Left ventricle myocardium superior (tissue), 1 donor: ENCODE data around the gene RFX8. TPM values are rescaled to one million over a fixed set of nuclear protein-coding genes. Genes with fewer than 3 reads are reported as not detected.

Source experiments
- ATAC-seq: fragments of 200-7000 bp; cut with Tn5 transposase; one replicate; pipeline ENCODE4 v1.9.1; 2020; ENCODE audit warnings: mild to moderate bottlenecking, moderate library complexity
- DNase-seq: peaks from one replicate; pipeline ENCODE4 v3.0.0-alpha.2; 2020
- intact Hi-C: fragments of 100-400 bp; cut with micrococcal nuclease; formaldehyde crosslinking; loops from one replicate; pipeline ENCODE4 v1.11.0; 2022
- total RNA-seq: library from RNA; stranded (reverse); fragmentation: NEBNext Ultra II Directional; extraction: Animal tissue kit (Norgen Biotek cat#: 25700); gene quantifications from one replicate; pipeline ENCODE4 v1.2.1, GENCODE V29; 2021
- donor health status: DM: no; HTN: yes; CAD: no; lungs with severe emphysema.

RFX8 gene
- total RNA-seq, 1 donor from 2014 or later: not detected

DNA sequence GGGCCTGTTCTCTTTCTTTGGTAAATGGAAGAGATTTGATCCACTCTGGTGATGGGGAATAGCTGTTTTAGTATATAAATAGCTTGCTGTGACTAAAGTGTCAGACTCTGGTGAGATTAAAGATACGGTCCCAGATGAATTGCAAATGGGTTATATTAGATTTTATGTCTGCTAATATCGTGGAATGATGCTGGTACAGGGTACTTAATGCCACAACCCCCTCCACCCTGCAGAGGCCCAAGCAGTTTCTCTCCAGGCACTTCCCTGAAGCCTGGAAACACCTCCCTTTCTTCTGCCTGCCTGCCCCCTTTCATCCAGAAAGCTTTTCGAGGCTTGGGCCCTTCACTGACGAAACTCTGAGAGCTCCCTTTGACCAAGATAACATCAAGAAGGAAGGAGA is 21.4 kb upstream of the RFX8 start:
- ATAC-seq: no peak
- no peak for DNase-seq
- intact Hi-C loops: no loop called here

DNA sequence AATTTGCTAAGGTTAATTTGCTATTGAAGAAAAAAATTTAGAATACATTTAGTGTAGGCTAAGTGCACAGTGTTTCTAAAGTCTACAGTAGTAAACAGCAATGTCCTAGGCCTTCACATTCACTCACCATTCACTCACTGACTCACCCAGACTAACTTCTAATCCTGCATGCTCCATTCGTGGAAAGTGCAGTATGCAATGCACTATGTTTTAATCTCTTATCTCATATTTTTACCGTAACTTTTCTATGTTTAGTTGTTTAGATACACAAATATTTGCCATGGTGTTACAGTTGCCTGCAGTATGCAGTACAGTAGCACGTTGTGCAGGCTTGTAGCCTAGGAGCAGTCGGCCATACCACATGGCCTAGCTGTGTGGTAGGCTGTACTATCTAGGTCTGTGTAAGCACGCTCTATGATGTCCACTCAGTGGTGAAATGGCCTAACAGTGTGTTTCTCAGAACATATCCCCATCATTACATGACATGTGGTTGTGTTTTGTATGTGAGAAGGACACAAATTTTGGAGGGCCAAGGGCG is 18.1 kb upstream of the RFX8 start:
- DNase-seq: no peak
- intact Hi-C loops: no loop called here
- no peak for ATAC-seq

DNA sequence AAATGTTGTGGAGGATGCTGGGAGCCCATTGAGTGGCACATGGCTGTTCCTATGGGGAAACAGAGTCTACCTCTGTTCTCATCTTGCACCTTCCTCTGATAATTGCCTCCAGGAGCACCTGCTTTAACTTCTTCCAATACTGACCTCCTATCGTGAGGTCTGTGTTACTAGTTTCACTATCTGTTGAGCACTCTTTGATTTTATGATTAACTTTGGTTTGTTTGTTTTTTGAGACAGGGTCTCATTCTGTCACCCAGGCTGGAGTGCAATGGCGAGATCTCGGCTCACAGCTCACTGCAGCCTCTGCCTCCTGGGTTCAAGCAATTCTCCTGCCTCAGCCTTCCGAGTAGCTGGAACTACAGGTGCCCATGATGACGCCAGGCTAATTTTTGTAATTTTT is 12.1 kb upstream of the RFX8 start:
- intact Hi-C loops: no loop called here
- no peak for ATAC-seq
- no peak for DNase-seq

DNA sequence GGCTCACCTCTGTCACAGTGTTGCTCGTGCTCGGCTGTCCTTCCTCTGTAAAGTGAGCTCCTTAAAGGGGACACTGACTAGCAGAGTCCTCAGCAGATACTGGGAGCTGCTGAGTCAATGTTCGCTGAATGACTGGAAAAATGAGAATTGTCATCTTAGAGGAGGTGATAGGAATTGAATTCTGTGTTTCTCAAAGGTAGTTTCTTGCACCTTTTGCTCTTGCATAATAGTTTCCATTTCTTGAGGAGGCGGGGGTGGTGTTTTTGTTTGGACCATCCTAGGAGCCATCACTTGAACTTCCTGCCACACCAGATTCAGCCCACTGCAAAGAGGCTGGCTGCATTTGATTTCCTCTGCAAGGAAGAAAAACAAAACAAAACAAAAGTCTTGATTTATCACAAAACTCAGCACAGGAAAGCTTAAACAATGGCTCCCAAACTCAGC is 11.4 kb upstream of the RFX8 start:
- ATAC-seq: no peak
- intact Hi-C loops: no loop called here
- no peak for DNase-seq

DNA sequence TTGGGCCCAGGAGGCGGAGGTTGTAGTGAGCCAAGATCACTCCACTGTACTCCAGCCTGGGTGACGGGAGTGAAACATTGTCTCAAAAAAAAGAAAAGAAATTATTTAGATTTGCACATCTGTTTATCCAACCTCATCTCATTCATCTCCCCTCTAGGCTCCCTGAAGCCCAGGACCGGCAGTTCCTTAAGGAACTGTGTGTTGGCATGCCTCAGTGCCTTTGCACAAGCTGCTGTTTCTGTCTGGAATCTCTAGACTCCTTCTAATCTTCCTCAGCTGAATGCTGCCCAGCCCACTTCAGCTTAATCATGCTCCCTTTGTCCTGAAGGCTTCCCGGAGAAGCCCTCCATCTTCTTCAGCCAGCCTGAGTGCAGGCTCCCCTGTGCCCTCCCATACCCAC is 10.9 kb upstream of the RFX8 start:
- DNase-seq (no peak), ATAC-seq (no peak)
- intact Hi-C loops: no loop called here

DNA sequence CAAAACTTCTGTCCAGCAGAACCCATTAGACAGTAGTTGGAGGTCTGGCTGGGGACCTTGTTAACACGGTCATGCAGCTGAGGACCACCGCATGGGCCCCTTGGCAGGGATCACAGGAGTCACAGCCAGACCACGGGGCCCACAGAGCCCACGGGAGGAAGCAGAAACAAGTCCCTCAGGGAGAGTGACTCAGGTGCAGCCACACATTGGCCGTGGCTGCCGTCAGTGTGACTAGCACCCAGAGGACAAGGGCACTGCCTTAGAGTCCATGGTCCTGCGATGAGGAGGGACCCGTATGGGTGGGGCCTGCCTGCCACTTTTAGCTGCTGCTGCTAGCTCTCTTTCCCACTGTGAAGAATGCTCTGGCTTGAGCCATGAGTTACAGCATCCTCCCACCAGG is 5.9 kb upstream of the RFX8 start:
- DNase-seq (no peak), ATAC-seq (no peak)
- intact Hi-C loops: no loop called here

DNA sequence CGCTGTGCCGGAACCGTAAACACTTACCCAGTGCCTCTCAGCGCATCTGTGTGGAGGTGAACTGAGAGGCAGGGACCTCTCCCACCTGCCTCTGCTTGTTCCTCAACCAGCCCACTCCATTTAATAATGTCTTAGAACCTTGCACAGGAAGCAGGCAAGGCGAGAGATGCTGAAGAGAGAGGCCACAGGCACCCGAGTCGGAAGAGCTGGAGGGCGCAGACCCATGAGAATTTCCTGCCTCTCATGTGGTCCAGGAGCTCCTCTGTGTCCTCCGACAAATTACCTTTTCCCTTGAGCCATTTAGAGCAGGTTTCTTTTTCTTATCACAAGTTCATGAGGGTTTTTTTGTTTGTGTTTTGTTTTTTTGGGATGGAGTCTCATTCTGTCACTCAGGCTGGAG is 4.9 kb upstream of the RFX8 start:
- DNase-seq: no peak
- no peak for ATAC-seq
- intact Hi-C loops: no loop called here

DNA sequence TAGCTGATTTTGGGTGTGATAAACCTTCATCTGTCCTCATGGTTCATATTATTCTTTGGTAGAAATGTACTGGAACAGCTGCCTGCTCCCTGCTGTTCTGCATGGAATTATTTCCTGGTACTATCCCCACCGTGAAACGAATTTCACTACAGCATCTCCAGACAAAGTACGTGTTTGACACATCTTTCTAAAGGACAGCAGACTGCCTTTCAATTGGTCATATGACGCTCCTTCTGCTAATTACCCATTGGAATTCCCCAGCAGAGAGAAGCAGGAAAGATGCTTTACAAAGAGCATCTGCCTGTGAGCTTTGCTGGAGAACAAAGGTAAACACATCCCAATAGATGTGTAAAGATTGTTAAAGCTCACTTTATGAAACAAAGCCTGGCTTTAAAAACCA is 4.4 kb upstream of the RFX8 start:
- ATAC-seq: no peak
- intact Hi-C loops: no loop called here

DNA sequence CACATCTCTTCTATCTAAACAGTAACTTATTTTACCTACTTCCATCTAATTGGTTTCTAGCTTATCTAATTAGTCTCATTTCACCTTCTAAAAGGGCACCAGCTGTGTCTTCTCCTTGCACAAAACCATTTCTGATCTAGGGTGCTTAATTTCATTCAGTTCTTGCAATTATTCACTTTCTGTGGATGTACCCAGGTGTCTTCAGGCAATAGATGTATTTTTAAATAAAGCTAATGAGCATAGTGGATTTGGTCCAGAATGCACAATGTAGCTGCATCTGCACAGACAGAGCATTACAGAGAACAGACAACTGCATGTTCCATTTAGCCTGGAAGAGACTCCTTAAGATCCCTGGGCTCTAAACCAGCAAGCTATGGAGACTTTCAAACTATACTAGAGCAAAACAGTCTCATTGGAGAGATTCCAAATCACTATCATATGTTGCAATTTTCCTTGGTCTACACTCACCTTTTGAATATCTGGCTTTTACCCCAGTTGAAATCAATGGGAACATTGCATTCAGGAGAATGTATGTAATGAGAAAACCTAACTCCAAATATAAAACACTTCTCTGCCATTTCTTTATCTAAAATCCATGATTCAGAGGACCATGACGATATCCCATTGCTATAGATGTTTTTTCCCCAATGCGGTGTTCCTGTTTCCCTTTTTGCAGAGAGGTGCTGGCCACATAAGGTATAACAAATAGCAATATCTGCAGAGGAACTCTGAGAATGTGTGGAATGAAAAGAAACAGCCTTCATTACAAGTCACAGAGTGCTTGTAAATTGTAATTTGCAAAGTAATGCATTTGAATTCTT is 3.5 kb upstream of the RFX8 start:
- DNase-seq: no peak
- ATAC-seq: no peak
- intact Hi-C loops: no loop called here

More for the DNA sequence above, 4.4 kb upstream of the RFX8 start:
- DNase-seq: no peak

DNA sequence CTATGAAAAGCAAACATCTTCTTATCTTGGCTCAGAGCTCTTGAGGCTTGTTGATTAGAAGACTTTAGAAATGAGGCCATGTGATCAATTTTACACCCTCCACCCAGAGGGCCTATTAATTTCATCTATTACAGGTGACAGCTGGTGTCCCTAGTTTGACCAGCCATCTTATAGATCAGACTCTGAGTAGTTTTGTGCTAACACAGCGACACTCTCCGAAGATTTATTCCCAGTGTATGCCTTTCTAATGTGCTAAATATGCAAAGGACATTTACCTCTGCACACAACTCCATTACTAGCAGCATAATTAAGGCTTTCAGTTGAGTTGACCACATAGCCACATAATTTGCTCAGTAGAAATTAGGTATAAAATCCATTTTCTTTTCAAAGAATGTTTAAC is 2.6 kb upstream of the RFX8 start:
- ATAC-seq: no peak
- intact Hi-C loops: no loop called here
- DNase-seq: no peak

DNA sequence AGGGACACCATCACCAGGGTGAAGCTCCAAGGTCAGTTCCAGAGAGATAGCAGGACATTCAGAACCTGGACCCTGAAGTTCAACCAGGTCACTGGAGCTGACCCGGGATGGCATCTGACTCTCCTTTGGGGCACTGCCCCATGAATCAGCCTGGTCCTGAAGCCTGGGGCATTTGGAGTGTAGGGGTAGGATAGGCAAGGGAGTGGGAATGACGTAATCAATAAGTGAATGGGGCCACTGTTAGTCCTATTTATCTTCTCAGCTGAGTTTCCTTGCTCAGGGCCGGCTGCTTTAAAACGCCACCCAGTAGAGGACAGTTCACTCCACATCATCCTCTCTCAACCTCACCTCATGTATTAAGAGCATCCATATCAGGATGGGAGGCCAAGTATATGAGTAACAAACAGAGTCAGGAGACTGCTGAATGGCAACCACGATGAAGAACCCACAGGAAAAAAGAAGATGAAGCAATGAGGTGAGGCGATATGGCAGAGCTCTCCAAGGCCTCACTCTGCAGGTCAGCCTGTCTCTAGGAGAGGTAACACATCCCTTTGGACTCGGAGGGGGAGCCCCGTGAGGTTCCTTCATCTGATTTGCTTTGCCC is 1.8 kb upstream of the RFX8 start:
- intact Hi-C loops: no loop called here
- DNase-seq (no peak), ATAC-seq (no peak)

DNA sequence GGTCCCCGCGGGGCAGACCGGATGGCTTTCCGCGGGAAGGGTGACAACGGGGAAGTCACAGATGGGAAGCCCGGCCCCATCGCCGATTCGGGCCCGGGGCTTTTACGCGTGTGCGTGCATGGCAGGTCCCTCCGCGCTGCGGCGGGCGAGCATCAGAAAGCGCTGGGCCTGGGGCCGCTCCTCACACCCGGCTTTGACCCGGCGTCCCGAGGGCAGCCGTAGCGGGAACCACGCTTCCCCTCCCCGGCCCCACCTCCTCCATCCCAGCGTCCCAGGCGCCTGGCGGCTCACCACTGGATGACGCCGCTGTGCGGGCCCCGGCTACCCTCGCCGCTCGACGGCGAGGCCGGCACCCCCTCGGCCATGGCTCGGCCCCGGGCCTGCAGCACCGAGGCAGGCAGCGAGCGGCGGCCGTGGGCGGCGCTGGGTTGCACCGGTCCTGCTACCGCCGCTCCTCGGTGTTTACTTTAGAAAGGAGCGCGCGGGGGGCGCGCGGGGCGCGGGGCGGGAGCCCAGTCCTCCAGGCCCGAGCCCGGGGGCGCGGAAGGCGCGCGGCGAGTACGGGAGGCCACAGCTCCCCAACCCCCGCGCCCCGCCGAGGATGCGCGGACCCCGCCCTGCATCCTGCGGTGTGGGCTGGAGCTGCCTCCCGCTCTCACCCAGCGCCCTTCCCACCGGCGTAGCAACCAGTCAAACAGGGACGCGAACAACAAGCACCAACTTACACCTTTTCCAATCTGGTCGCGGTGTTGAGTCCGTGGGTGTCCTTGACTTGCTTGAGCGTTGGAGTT is 806 bp downstream of the RFX8 start:
- peak; percentile 94 for ATAC-seq
- intact Hi-C loops: no loop called here
- peak; percentile 76 for DNase-seq

DNA sequence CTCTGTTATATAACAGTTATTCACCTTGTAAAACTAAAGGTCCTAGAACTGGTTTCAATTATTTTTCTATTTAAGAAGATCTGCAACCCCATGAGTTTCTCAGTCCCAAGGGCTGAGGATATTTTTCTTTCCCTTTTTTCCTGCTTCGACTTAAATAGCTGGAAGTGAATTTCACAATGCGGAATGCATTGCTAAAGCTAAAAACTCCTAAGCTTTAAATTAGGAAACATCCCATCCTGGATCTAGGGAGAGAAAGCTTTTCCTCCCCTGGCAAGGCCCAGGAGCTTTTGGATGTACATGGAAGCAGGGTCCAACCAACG is 1.4 kb downstream of the RFX8 start:
- ATAC-seq (no peak), DNase-seq (no peak)
- intact Hi-C loops: no loop called here

DNA sequence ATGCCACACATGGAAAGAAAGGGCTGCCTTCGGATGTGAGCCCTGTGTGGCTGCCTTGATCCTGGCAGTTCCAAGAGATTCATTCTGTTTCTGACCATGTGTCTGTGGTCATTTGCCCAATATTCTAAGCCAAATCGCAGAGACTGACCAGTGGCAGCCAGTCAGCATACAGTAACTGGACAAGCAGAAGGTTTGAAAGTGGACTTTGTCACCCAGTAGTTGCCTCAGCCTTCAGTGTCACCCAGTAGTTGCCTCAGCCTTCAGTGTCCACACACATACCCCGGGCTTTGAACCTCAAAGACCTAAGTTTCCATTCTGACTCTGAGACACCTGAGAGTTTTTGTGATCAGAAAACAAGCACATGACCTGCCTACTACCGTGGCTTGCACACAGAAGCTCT is 5.0 kb downstream of the RFX8 start:
- intact Hi-C loops: no loop called here
- DNase-seq (no peak), ATAC-seq (no peak)

DNA sequence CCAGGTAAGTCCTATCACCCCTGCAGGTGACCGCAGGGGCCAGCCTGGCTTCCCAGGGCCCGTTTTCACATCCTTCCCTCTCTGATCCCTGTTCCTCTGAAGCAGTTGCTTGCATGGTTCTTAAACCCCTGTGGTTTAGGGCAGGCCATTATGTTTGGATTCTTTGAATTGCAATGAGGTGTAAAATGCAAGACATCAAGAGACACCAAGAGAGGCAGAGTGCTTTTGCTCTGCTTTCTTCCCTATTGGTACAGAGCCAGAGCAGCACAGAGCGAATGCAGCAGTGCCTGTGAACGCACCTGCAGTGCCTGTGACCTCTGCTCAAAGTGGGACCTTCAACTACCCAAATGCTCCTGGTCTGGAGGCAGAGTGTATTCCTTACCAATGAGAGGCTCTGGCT is 7.6 kb downstream of the RFX8 start:
- no peak for DNase-seq
- ATAC-seq: no peak
- intact Hi-C loops: no loop called here

DNA sequence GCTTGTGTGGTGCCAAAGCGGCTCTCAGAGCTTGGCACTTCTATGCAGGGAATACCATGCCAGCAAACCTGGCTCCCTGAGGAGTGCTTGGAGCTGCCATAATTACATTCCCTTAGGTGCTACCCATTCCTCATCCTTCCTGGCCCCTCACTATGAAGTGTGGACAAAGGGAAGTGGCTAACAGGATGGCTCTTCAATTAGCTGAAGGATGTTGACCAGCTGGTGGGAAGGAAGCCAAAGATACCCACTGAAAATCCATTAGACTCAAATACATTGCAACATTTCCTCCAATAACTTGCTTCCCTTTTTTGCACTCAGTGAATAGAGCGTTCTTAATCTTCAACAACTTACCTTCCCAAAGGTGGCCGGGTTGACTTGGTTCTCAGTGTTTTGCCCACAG is 8.5 kb downstream of the RFX8 start:
- DNase-seq: no peak
- no peak for ATAC-seq
- intact Hi-C loops: no loop called here

DNA sequence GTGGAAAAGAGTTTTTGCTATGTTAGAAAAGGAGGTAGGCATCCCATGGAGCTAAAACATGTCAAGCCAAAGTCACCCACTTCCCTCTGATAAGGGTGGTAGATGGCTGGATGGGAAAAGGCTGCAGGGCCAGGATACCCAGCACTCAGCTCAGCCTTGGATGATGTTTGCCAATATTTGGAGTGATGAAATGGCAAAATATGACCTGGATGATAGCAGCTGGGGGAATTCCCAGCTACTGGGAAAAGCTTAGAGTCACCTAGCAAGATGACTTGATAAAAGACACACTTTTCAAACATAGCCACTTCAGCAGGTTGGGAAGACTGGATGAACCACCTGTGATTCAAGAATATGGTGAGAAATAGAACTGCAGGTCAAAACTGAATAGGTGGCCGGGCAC is 10.1 kb downstream of the RFX8 start:
- DNase-seq (no peak), ATAC-seq (no peak)
- intact Hi-C loops: no loop called here

DNA sequence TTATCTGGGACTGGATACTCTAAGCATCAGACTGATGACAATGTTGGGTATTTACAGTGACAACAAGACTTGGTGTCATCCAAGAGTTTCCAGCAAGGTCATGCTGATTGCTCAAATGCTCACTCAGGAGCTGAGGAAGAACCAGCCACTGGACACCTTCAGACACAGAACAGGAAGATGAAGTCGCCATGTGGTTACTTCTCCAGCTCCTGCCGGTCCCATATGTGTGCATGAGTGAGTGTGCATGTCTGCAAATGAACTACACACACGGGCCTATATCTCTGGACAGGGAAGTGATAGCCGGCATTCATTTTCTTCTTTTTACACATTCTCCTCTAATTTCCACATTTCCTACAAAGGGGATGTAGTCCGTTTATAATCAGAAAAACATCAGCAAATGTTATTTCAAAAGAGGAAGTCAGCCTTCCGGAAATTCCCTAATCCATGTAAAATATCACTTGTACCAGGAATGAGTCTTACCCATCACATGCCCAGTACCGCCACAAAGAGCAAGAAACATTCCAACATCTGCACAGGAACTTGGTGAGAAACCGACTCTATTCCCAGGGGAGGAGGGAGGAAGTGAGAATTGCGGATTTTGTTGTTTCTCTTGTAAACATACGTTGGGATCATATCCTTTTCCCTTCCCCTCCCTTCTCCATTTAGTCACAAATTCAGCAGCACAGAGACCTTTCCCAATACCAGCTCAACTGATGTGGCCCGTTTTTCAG is 10.8 kb downstream of the RFX8 start:
- peak; percentile 64 for ATAC-seq
- DNase-seq: no peak
- intact Hi-C loops: no loop called here

DNA sequence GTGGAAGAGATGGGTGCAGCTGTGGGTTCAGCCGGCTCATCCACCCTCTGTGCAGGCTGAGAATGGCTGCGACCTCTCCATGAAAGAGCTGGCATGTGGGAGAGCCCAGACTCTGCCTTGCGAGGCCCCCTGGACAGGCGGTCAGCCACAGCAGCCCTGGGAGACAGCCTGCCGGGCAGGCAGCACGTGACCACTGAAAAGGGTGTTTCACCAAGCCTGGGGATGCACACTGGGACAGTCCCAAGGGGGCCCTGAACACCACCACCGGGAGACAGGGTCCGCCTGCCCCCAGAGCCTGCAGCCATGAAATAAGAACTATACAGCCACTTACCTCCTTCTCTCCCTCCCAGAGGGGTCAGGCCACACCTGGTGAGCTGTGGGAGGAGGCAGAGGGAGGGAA is 11.5 kb downstream of the RFX8 start:
- no peak for ATAC-seq
- DNase-seq: no peak
- intact Hi-C loops: no loop called here

DNA sequence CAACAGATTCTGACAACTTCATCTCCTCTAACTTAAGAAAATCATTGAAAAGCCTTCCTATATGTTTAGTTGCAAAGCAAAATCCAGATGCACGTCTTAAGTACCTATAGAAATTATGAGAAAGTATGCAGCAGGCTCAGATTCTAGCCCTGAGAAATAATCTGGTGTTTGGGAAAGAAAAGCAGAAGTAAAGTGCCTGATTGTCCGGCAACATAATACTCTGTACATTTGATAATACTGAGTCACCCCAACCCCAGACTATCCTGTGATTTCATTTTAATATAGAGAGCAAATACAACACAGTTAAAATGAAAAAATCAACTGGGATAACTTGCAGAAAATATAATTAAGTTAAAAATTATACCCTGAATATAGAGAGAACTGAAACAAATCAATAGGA is 13.5 kb downstream of the RFX8 start:
- no peak for DNase-seq
- intact Hi-C loops: no loop called here
- ATAC-seq: no peak
